ENCODE measurements around the gene COL8A2.

- no peak for TF ChIP-seq CTCF (IDR thresholded peaks at IDR 0.05)
- TF ChIP-seq POLR2A (IDR thresholded peaks at IDR 0.05) = no peak
Measured at GRCh38 chr1:36055706-36056105, 69.3 kb downstream of the COL8A2 start.

Measured in body of pancreas (tissue), 4 donors.